Prostate gland (tissue), 2 donors: Measurements from ENCODE around the gene SMIM33. TPM values are rescaled to one million over a fixed set of nuclear protein-coding genes. Genes with fewer than 3 reads are reported as not detected.
A peak's percentile ranks its signal among the peaks of the same experiment; 100 is the strongest.

ENCODE experiments used
- DNase-seq: peaks from one replicate; pipeline ENCODE4 v3.0.0-alpha.2; 2019; ENCODE audit warnings: low spot score
- H3K27ac ChIP-seq, 2 donors: fragments of 200-600 bp; sonication (generic); 2 replicates each; pipeline ENCODE4 v1.5.1; 2017 to 2019
- H3K27me3 ChIP-seq: fragments of 200-600 bp; sonication (generic); replicated peaks from 2 replicates; pipeline ENCODE4 v1.5.1; 2019; ENCODE audit not compliant: insufficient read depth
- H3K36me3 ChIP-seq, 2 donors: fragments of 200-600 bp; sonication (generic); 1 replicate in 1 of 2; 2 replicates in 1 of 2; pipeline versions ENCODE4 v1.5.1 to v1.8.1; 2017 to 2019
- H3K4me1 ChIP-seq: fragments of 200-600 bp; sonication (generic); replicated peaks from 2 replicates; pipeline ENCODE4 v1.5.1; 2019
- H3K4me3 ChIP-seq, 2 donors: fragments of 200-600 bp; sonication (generic); 2 replicates each; pipeline ENCODE4 v1.5.1; 2017 to 2019
- H3K9me3 ChIP-seq: fragments of 200-600 bp; sonication (generic); 2 replicates; pipeline ENCODE4 v1.5.1; 2017
- POLR2A ChIP-seq: fragments of 450-650 bp; IDR thresholded peaks from one replicate; pipeline ENCODE4 v1.6.1; 2016; ENCODE audit warnings: antibody characterized with exemption, mild to moderate bottlenecking
- POLR2AphosphoS5 ChIP-seq: sonication (generic); formaldehyde crosslinking; IDR thresholded peaks from one replicate; pipeline ENCODE4 v1.6.1; 2017; ENCODE audit warnings: antibody characterized with exemption
- WGBS: methylation state at CpG from one replicate; pipeline ENCODE4 v1.1.5; 2018; 5-methylcytosine and 5-hydroxymethylcytosine counted together
- intact Hi-C: fragments of 100-400 bp; cut with DNase I; formaldehyde crosslinking; loops from one replicate; pipeline ENCODE4 v1.14.2; 2022
- total RNA-seq, 2 donors: library from RNA; depleted of rRNA; stranded (reverse); fragments of >200 nt; gene quantifications; one replicate each; pipeline ENCODE4 v1.1.0, GENCODE V29; 2016
- TF ChIP-seq, protein P1 (sequence below), 4 experiments: fragments of 200-600 bp in 2 of 4; fragments of 450-650 bp in 2 of 4; sonication (generic) in 2 of 4; IDR thresholded peaks; 1 replicate in 3 of 4; 2 replicates in 1 of 4; pipeline ENCODE4 v1.5.1; 2016 to 2019; ENCODE audit warnings: antibody characterized with exemption in 4 of 4, mild to moderate bottlenecking in 2 of 4, moderate library complexity in 2 of 4

SMIM33 gene
- total RNA-seq, 2 donors from 2014 or later = not detected

- Histone ChIP-seq H3K4me1 (no peaks in the 10 kb centered on the region), H3K9me3 (no peaks in the 10 kb centered on the region), H3K4me3 (no peak overlapping the region), H3K27ac (no peak overlapping the region), H3K27me3 (no peaks in the 10 kb centered on the region), H3K36me3 (no peaks in the 10 kb centered on the region)
- no peak for DNase-seq
- intact Hi-C loops = no loop called here
- TF ChIP-seq, protein P1, sequence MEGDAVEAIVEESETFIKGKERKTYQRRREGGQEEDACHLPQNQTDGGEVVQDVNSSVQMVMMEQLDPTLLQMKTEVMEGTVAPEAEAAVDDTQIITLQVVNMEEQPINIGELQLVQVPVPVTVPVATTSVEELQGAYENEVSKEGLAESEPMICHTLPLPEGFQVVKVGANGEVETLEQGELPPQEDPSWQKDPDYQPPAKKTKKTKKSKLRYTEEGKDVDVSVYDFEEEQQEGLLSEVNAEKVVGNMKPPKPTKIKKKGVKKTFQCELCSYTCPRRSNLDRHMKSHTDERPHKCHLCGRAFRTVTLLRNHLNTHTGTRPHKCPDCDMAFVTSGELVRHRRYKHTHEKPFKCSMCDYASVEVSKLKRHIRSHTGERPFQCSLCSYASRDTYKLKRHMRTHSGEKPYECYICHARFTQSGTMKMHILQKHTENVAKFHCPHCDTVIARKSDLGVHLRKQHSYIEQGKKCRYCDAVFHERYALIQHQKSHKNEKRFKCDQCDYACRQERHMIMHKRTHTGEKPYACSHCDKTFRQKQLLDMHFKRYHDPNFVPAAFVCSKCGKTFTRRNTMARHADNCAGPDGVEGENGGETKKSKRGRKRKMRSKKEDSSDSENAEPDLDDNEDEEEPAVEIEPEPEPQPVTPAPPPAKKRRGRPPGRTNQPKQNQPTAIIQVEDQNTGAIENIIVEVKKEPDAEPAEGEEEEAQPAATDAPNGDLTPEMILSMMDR (IDR thresholded peaks at IDR 0.05) = no peak
- TF ChIP-seq POLR2A = no peak
- TF ChIP-seq POLR2AphosphoS5 = no peak
- 89% methylated on average over 15 of the region's 15 CpGs for WGBS
Measured at GRCh38 chr5:139472386-139473030, 1.7 kb downstream of the SMIM33 start.

DNA sequence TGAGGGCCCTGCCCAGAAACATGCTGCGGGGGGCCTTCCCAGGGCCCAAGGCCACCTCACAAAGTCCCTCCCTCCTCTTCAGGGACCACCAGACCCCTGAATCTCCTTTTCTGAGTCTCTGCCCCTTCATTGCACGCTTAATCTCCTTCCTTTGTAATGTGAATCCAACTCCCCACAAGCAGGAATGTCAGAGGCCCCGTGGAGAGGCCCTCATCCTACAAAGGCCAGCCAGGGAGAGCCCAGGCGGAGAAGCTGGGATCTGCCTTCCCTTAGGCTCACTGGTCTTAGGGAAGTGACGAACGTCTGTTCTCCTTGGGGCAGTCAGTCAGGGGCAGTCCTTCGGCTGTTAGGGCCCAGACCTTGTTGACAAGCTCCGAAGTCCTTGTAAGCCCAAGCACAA is 2.3 kb downstream of the SMIM33 start:
- no peak for DNase-seq
- no peaks in the 10 kb centered on the region for H3K36me3 ChIP-seq
- no peak for TF ChIP-seq POLR2A
- TF ChIP-seq, protein P1 (IDR thresholded peaks at IDR 0.05) = no peak
- TF ChIP-seq POLR2AphosphoS5 = no peak
- 61% methylated on average over 8 of the region's 8 CpGs for WGBS
- peak overlapping the region in 1 of 2 donors; percentile 5 for H3K27ac ChIP-seq
- H3K4me1 ChIP-seq = no peaks in the 10 kb centered on the region
- intact Hi-C loops = no loop called here
- H3K9me3 ChIP-seq = no peaks in the 10 kb centered on the region
- no peaks in the 10 kb centered on the region for H3K27me3 ChIP-seq
- no peak overlapping the region for H3K4me3 ChIP-seq

DNA sequence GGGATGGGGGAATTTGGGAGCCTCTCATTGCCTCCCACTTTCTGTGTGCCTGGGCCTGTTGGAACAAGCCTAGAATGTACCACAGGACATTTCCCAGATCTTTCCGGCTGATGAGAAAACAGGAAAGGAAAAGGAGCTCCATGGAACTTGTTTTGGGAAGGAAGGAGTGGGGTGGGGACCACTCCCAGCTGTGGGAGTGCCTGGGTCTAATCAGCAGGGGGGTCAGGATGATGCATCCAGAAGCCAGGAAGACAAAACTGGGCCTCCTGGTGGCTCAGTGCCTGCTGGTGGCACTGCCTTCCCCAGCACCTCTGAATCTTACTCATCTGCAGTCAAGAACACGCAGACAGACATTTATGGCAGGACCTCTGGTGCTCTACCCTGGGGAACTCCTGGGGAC is 2.8 kb downstream of the SMIM33 start:
- intact Hi-C loops = no loop called here
- H3K4me1 ChIP-seq = no peaks in the 10 kb centered on the region
- H3K27me3 ChIP-seq = no peaks in the 10 kb centered on the region
- no peak overlapping the region for H3K4me3 ChIP-seq
- no peak for DNase-seq
- TF ChIP-seq, protein P1 (IDR thresholded peaks at IDR 0.05) = no peak
- TF ChIP-seq POLR2A (no peak), POLR2AphosphoS5 (no peak)
- no peaks in the 10 kb centered on the region for H3K36me3 ChIP-seq
- WGBS = 59% methylated on average over 2 of the region's 2 CpGs
- H3K9me3 ChIP-seq = no peaks in the 10 kb centered on the region
- peak overlapping the region in 1 of 2 donors; percentile 5 for H3K27ac ChIP-seq

DNA sequence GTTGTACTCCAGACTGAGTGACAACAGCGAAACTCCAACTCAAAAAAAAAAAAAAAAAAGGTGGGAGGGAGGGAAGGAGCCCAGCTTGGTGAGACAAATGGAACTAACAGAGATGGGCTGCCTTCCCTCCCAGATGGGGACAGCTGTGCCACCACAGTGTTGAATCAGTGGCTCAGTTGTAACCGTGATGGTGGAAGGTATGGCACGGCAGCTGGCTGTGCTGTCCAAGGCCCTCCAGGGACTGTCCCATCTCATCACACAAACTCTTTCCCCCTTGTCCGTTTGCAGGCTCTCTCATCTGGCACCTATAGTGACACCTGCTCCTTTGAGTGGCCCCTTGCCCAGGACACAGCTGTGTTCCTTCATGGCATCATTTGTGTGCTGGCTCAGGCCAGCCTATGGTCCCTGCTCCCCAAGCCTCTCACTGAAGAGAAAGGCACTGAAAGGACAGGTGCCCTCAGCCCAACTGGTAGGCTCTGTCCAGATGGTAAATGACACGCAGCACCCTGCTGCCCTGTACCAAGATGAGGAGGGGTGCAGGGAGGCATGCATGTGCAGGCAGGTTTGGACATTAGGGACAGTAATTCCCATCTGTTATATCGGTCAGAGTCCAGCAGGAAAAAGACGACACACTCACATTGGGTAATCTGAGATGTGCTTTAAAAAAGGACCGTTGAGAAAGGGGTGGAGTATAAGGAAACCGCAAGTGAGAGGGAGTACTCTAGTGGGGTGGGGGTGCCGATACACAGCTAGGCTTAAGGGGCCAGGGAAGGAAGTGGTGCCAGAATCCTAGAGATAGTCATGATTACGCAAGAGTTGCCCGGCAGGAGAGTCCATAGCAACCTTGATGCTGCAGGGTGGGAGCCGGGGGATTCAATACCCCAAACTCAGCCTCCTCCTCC is 4.3 kb downstream of the SMIM33 start:
- Histone ChIP-seq H3K4me1 (no peaks in the 10 kb centered on the region), H3K27ac (no peak overlapping the region), H3K9me3 (no peaks in the 10 kb centered on the region), H3K4me3 (no peak overlapping the region), H3K36me3 (no peaks in the 10 kb centered on the region), H3K27me3 (no peaks in the 10 kb centered on the region)
- DNase-seq = no peak
- intact Hi-C loops = no loop called here
- 42% methylated on average over 13 of the region's 13 CpGs for WGBS
- TF ChIP-seq, protein P1 (IDR thresholded peaks at IDR 0.05) = no peak
- no peak for TF ChIP-seq POLR2AphosphoS5
- no peak for TF ChIP-seq POLR2A
